AG04449 (cell line): ENCODE results near the gene WNK1.
"Not testable (repeated sequence)": the region's sequence is repeated elsewhere in the genome, so short reads cannot be mapped to it uniquely, and the experiment has no call there.

ENCODE experiments used
- CTCF ChIA-PET: fragments of 350-600 bp; formaldehyde crosslinking; extraction: SDS; loops from one replicate; lab custom pipeline; 2021; ENCODE audit warnings: antibody characterized with exemption; lab: Yijun Ruan, JAX
- POLR2A ChIA-PET: fragments of 400-600, 350-600 bp; formaldehyde crosslinking; extraction: SDS; loops from one replicate; lab custom pipeline; 2020; ENCODE audit warnings: antibody characterized with exemption, inconsistent platforms; lab: Yijun Ruan, JAX
- DNase-seq: peaks from one replicate; pipeline ENCODE4 v3.0.0-alpha.2; 2010; ENCODE audit warnings: low read depth, low spot score
- H3K4me3 ChIP-seq: 2 replicates; pipeline ENCODE4 v1.5.1; 2011; ENCODE audit warnings: low read depth, mild to moderate bottlenecking, control low read depth, low read length
- CTCF ChIP-seq: IDR thresholded peaks from one replicate; pipeline ENCODE4 v1.5.1; 2011; ENCODE audit warnings: mild to moderate bottlenecking, moderate library complexity, low read length, control low read depth, inconsistent platforms; ENCODE audit not compliant: insufficient read depth; ENCODE audit errors: missing control alignments

WNK1 gene

GRCh38 chr12:931591-931990 is 179.2 kb downstream of the WNK1 start:
- CTCF ChIA-PET: no interaction called here
- DNase-seq: no peak
- TF ChIP-seq CTCF: no peak
- POLR2A ChIA-PET: no interaction called here
- no peak overlapping the region for H3K4me3 ChIP-seq

- DNase-seq, CTCF ChIA-PET, H3K4me3 ChIP-seq, POLR2A ChIA-PET: not testable (repeated sequence)
These were observed 183.5 kb downstream of the WNK1 start for GRCh38 chr12:935891-936290.

- ChIA-PET CTCF (no interaction called here), POLR2A (no interaction called here)
- no peak overlapping the region for H3K4me3 ChIP-seq
- TF ChIP-seq CTCF: no peak
- no peak for DNase-seq
These were observed 184.3 kb downstream of the WNK1 start for GRCh38 chr12:936377-937345.

DNA sequence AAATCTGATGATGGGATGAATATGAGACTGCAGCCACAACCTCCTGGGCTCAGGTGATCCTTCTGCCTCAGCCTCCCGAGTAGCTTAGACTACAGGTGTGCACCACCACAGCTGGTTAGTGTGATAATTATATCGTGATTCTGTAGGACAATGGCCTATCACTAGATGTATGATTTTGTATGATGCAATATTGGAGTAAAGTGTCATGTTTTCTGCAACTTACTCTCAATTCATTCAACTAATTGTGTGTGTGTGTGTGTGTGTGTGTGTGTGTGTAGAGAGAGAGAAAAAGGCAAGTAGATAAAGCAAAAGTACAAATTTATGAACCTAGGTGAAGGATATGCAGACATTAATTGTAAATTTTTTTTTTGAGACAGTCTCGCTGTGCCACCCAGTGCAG is 186.4 kb downstream of the WNK1 start:
- POLR2A ChIA-PET: no interaction called here
- no peak for TF ChIP-seq CTCF
- no peak for DNase-seq
- CTCF ChIA-PET: interaction anchor here (0.6 to 2.7 kb wide), 3 partner anchors 9 to 23 kb away, joined by 3 to 15 read pairs (median 5); partner anchors contain the start of gene RAD52
- H3K4me3 ChIP-seq: no peak overlapping the region

GRCh38 chr12:943051-943450 is 190.7 kb downstream of the WNK1 start:
- no peak for DNase-seq
- H3K4me3 ChIP-seq: no peak overlapping the region
- TF ChIP-seq CTCF: no peak
- CTCF ChIA-PET: interaction anchor here (1.1 kb wide), 1 partner anchor 175 kb away, joined by 3 read pairs; no protein-coding TSS in a partner anchor
- POLR2A ChIA-PET: no interaction called here

- POLR2A ChIA-PET: no interaction called here
- no peak overlapping the region for H3K4me3 ChIP-seq
- no peak for DNase-seq
- no peak for TF ChIP-seq CTCF
- CTCF ChIA-PET: no interaction called here
These were observed 191.8 kb downstream of the WNK1 start for GRCh38 chr12:944211-944610.
